Prostate gland (tissue), 2 donors: ENCODE results near the gene ARHGAP24.

Experiments
- POLR2A ChIP-seq: fragments of 450-650 bp; IDR thresholded peaks from one replicate; pipeline ENCODE4 v1.6.1; 2016; ENCODE audit warnings: antibody characterized with exemption, mild to moderate bottlenecking
- TF ChIP-seq, protein P1 (sequence below), 4 experiments: fragments of 200-600 bp in 2 of 4; fragments of 450-650 bp in 2 of 4; sonication (generic) in 2 of 4; IDR thresholded peaks; 1 replicate in 3 of 4; 2 replicates in 1 of 4; pipeline ENCODE4 v1.5.1; 2016 to 2019; ENCODE audit warnings: antibody characterized with exemption in 4 of 4, mild to moderate bottlenecking in 2 of 4, moderate library complexity in 2 of 4

DNA sequence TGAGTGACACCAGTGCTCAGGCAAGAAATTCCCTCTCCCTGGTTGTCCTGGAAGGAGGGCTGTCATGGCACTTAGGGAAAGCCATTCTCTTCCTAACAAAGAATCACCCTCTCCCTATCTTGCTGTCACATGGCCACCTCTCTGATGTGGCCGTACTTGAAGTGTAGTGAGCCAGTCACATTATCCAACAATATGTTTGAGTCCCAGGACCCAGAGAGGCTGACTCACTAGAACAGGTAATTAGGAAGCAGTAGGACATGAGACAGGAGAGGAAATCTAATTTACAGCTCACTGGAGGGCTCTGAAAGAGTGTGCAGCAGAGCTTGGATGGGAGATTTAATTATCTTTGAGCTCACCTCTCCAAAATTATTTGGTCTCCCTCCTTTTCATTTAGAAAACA is 299.1 kb downstream of the ARHGAP24 start:
- TF ChIP-seq, protein P1, sequence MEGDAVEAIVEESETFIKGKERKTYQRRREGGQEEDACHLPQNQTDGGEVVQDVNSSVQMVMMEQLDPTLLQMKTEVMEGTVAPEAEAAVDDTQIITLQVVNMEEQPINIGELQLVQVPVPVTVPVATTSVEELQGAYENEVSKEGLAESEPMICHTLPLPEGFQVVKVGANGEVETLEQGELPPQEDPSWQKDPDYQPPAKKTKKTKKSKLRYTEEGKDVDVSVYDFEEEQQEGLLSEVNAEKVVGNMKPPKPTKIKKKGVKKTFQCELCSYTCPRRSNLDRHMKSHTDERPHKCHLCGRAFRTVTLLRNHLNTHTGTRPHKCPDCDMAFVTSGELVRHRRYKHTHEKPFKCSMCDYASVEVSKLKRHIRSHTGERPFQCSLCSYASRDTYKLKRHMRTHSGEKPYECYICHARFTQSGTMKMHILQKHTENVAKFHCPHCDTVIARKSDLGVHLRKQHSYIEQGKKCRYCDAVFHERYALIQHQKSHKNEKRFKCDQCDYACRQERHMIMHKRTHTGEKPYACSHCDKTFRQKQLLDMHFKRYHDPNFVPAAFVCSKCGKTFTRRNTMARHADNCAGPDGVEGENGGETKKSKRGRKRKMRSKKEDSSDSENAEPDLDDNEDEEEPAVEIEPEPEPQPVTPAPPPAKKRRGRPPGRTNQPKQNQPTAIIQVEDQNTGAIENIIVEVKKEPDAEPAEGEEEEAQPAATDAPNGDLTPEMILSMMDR (IDR thresholded peaks at IDR 0.05) = no peak
- TF ChIP-seq POLR2A = no peak
